ENCODE results near the gene CRELD2.

DNA sequence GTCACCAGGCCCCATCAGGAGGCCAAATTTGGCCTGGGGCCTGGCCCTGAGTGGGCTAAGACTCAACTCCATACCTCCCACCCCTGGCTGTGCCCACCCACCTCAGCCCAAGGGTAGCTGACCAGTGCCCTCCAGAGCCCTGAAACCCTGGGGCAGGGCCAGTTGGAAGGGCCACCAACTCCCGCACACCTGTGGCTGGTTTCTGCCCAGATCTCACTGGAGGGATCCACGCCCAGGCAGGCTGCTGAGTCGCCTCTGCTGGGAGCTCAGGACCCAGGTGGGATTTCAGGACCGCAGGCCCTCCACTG is 33.2 kb downstream of the CRELD2 start:
- TF ChIP-seq FOXM1 (IDR thresholded peaks at IDR 0.05; ENCODE audit: borderline replicate concordance) (no peak), FOXK2 (IDR thresholded peaks at IDR 0.05) (no peak), ARNT (IDR thresholded peaks at IDR 0.05) (no peak), ELF4 (IDR thresholded peaks at IDR 0.05) (no peak), FOXA1 (IDR thresholded peaks at IDR 0.05) (no peak), ZNF384 (IDR thresholded peaks at IDR 0.05) (no peak), TARDBP (IDR thresholded peaks at IDR 0.05) (no peak)
- TF ChIP-seq, protein P1, sequence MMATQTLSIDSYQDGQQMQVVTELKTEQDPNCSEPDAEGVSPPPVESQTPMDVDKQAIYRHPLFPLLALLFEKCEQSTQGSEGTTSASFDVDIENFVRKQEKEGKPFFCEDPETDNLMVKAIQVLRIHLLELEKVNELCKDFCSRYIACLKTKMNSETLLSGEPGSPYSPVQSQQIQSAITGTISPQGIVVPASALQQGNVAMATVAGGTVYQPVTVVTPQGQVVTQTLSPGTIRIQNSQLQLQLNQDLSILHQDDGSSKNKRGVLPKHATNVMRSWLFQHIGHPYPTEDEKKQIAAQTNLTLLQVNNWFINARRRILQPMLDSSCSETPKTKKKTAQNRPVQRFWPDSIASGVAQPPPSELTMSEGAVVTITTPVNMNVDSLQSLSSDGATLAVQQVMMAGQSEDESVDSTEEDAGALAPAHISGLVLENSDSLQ (IDR thresholded peaks at IDR 0.05) = no peak
